HepG2 (cell line): ENCODE measurements around the gene ASB16. TPM values are rescaled to one million over a fixed set of nuclear protein-coding genes. Genes with fewer than 3 reads are reported as not detected.

Experiments used
- ASH2L ChIP-seq: fragments of 300-600, 200-600 bp; sonication (generic); IDR thresholded peaks from 2 replicates; pipeline ENCODE4 v1.7.0; 2017; ENCODE audit warnings: low read depth, mild to moderate bottlenecking, moderate library complexity, mixed read lengths, low read length; ENCODE audit not compliant: insufficient read length
- ERF ChIP-seq: IDR thresholded peaks from 2 replicates; pipeline ENCODE4 v1.6.1; 2018; ENCODE audit warnings: missing biosample characterization, missing genetic modification reagents
- MEF2D ChIP-seq: sonication (generic); formaldehyde crosslinking; IDR thresholded peaks from 2 replicates; pipeline ENCODE4 v1.5.1; 2020; ENCODE audit warnings: mild to moderate bottlenecking, missing genetic modification reagents
- ONECUT2 ChIP-seq: sonication (generic); formaldehyde crosslinking; IDR thresholded peaks from 2 replicates; pipeline ENCODE4 v1.4.0; 2020; ENCODE audit warnings: missing genetic modification reagents
- SALL2 ChIP-seq: sonication (generic); formaldehyde crosslinking; IDR thresholded peaks from 2 replicates; pipeline ENCODE4 v1.8.1; 2023; ENCODE audit warnings: mild to moderate bottlenecking, missing genetic modification reagents, inconsistent platforms
- SMC3 ChIP-seq: IDR thresholded peaks from 2 replicates; pipeline ENCODE4 v1.6.1; 2011; ENCODE audit warnings: low read length, improper control_type of control experiment
- ZBTB21 ChIP-seq: sonication (generic); formaldehyde crosslinking; IDR thresholded peaks from 2 replicates; pipeline ENCODE4 v1.4.0; 2020; ENCODE audit warnings: missing genetic modification reagents
- ZNF143 ChIP-seq: sonication (generic); formaldehyde crosslinking; IDR thresholded peaks from 2 replicates; pipeline ENCODE4 v1.4.0; 2020; ENCODE audit warnings: missing genetic modification reagents
- ZNF318 ChIP-seq: sonication (generic); formaldehyde crosslinking; IDR thresholded peaks from 2 replicates; pipeline ENCODE4 v1.4.0; 2020; ENCODE audit warnings: mild to moderate bottlenecking, missing genetic modification reagents
- ZNF562 ChIP-seq: sonication (generic); formaldehyde crosslinking; IDR thresholded peaks from 2 replicates; pipeline ENCODE4 v1.8.0; 2022; ENCODE audit warnings: missing genetic modification reagents, borderline replicate concordance
- ZNF770 ChIP-seq: sonication (generic); formaldehyde crosslinking; IDR thresholded peaks from 2 replicates; pipeline ENCODE4 v1.5.0; 2020; ENCODE audit warnings: mild to moderate bottlenecking, missing genetic modification reagents
- ZNF775 ChIP-seq: sonication (generic); formaldehyde crosslinking; IDR thresholded peaks from 2 replicates; pipeline ENCODE4 v1.4.0; 2020; ENCODE audit warnings: missing genetic modification reagents, mild to moderate bottlenecking, moderate library complexity, borderline replicate concordance
- ZNF784 ChIP-seq: sonication (generic); formaldehyde crosslinking; IDR thresholded peaks from 2 replicates; pipeline ENCODE4 v1.5.1; 2020; ENCODE audit warnings: missing genetic modification reagents, mild to moderate bottlenecking, borderline replicate concordance
- polyA plus RNA-seq, 8 experiments: library from polyadenylated mRNA; depleted of rRNA in 3 of 8; stranded (reverse) in 7 of 8; unstranded in 1 of 8; fragments of >200 nt; fragmentation: Illumina TruSeq in 4 of 8; extraction: Trizol in 4 of 8; gene quantifications; 2 replicates each; pipeline versions ENCODE4 v1.2.1 to v1.2.3, GENCODE V29; 2011 to 2016; ENCODE audit warnings: low read depth in 4 of 8, missing spikeins in 1 of 8, mixed read lengths in 1 of 8; ENCODE audit not compliant: insufficient read depth in 1 of 8
- total RNA-seq, 5 experiments: library from RNA; depleted of rRNA; stranded (reverse); fragments of >200 nt; fragmentation: Illumina TruSeq; extraction: Trizol; gene quantifications; 2 replicates each; pipeline ENCODE4 v1.2.3, GENCODE V29; 2016; ENCODE audit warnings: low read depth in 1 of 5
- TF ChIP-seq, protein P1 (sequence below): sonication (generic); formaldehyde crosslinking; IDR thresholded peaks from 2 replicates; pipeline ENCODE4 v1.4.0; 2020; ENCODE audit warnings: missing genetic modification reagents, borderline replicate concordance
- TF ChIP-seq, protein P2 (sequence below): sonication (generic); formaldehyde crosslinking; IDR thresholded peaks from 2 replicates; pipeline ENCODE4 v1.4.0; 2020; ENCODE audit warnings: missing genetic modification reagents; ENCODE audit errors: not compliant biosample characterization

The ASB16 gene
- total and polyA plus RNA-seq, 2 of the 13 experiments (the other 11 are each of a cell fraction or from before 2014, with no cell fraction given), result 0.07 TPM; not detected in 1

DNA sequence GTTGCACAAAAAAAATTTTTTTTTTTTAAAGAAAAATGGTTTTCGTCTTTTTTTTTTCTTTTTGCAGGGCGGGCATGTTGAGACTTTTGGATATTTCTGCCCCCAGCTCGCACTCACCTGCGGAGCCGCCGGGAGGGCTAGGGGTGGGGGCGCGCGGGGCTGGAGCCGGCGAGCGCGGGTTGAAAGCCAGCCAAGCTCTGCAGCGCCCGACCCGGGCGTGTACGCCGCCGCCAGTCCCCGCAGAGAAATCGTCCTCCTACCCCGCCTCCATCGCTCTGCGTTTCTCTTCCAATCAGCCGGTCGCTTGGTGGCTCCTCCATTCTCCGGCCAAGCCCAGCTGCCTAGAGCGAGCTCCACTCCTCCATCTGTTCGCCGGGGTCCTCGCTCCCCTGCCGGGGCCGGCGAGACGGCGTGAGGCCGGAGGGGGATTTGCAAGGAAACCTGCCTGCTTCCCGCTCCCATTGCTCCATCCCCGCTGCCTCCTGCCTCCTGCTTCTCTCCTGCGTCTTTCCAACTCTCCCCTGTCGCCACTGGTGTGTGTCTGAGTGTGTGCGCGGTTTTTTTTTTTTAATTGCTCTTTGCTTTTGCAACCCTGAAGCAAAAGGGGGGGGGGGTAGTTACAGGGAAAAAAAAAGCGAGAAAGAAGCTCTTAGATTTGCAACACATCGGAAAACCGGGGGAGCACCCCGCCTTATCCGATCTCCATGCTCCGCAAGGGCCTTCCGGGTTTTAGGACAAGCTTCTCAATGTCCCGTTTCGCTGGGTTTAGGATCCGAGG, 50.8 kb downstream of the ASB16 start (continued):
- TF ChIP-seq ZBTB21, result no peak
- TF ChIP-seq ZNF562, result no peak
- TF ChIP-seq ERF, result peak; percentile 26; the same call in 1 of the 2 replicates
- TF ChIP-seq ONECUT2, result 0 out of 2 replicates have a peak, but pooled peaks have one; percentile 8
- TF ChIP-seq ZNF143 (CRISPR knock-in tag), result no peak
- TF ChIP-seq, protein P1, sequence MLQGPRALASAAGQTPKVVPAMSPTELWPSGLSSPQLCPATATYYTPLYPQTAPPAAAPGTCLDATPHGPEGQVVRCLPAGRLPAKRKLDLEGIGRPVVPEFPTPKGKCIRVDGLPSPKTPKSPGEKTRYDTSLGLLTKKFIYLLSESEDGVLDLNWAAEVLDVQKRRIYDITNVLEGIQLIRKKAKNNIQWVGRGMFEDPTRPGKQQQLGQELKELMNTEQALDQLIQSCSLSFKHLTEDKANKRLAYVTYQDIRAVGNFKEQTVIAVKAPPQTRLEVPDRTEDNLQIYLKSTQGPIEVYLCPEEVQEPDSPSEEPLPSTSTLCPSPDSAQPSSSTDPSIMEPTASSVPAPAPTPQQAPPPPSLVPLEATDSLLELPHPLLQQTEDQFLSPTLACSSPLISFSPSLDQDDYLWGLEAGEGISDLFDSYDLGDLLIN (CRISPR knock-in tag), result no peak
- no peak for TF ChIP-seq ZNF318 (CRISPR knock-in tag)
- TF ChIP-seq ZNF784 (CRISPR knock-in tag), result peak; percentile 54; the same call in 1 of the 2 replicates
- TF ChIP-seq SALL2, result 0 out of 2 replicates have a peak, but pooled peaks have one; percentile 44
- no peak for TF ChIP-seq ASH2L
- peak; percentile 58 for TF ChIP-seq MEF2D (CRISPR knock-in tag)
- TF ChIP-seq ZNF775 (CRISPR knock-in tag), result peak; percentile 95; the same call in 1 of the 2 replicates
- TF ChIP-seq, protein P2, sequence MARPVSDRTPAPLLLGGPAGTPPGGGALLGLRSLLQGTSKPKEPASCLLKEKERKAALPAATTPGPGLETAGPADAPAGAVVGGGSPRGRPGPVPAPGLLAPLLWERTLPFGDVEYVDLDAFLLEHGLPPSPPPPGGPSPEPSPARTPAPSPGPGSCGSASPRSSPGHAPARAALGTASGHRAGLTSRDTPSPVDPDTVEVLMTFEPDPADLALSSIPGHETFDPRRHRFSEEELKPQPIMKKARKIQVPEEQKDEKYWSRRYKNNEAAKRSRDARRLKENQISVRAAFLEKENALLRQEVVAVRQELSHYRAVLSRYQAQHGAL (CRISPR knock-in tag), result no peak
- TF ChIP-seq SMC3, result no peak
- TF ChIP-seq ZNF770 (CRISPR knock-in tag), result 0 out of 2 replicates have a peak, but pooled peaks have one; percentile 8
